Urothelium cell line (cell line): ENCODE data around the gene GRIP1.

ENCODE experiments used
- DNase-seq: peaks from one replicate; pipeline ENCODE4 v3.0.0; 2011; ENCODE audit warnings: low spot score, mixed read lengths
- FAIRE-seq: peaks from 2 replicates; lab custom pipeline; 2011; peaks lifted over from hg19 to GRCh38; lab: Jason Lieb, UNC

Gene GRIP1

DNA sequence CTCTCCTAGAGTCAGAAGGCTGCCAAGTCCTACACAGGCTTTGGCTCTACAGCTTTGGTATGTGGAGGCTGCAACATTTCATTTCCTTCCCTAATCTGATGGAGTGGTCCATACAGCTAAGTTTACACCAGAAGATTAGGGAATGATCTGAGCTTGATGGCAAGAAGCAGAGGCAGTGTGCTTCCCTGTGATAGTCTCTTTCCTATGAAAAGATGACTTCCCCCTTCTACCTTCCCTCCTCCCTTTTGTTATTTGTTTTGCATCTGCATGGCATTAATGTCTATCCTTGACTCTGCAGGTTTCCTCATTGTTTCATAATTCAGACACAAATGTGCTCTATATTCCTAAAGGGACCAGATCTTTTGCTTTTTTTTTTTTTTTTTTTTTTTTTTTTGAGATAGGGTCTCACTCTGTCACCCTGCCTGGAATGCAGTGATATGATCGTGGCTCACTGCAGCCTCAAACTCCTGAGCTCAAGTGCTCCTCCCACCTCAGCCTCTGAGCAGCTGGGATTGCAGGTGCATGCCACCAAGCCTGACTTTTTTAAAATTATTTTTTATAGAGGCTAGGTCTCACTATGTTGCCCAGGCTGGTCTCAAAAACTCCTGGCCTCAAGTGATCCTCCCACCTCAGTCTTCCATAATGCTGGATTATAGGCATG lies 76.3 kb downstream of the GRIP1 start:
- DNase-seq = no peak

DNA sequence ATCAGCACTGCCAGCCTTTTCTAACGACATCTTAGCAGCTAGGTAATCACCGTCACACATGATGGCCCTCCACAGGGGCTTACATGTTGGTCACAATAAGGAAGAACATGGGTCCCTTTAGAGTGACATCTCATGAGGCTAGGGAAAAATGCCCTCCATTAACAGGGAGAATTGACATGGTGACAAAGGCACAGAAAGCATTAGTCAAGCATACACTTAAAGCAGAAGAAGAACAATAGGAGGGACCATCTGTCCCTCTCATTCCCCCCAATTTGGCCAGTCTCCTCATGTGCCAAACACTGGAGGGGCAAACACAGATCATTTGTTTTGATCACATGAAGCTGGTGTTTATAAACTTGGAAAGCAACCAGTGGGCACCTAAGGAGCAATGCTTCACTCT lies 78.0 kb downstream of the GRIP1 start:
- DNase-seq = no peak
- no peak for FAIRE-seq

More for the DNA sequence above, 76.3 kb downstream of the GRIP1 start:
- FAIRE-seq = no peak

GRCh38 chr12:66599816-66600215 lies 79.1 kb downstream of the GRIP1 start:
- FAIRE-seq (no peak), DNase-seq (no peak)

- FAIRE-seq (no peak), DNase-seq (no peak)
Observed at GRCh38 chr12:66598608-66599007, 80.3 kb downstream of the GRIP1 start.

GRCh38 chr12:66598079-66598478 lies 80.8 kb downstream of the GRIP1 start:
- DNase-seq (no peak), FAIRE-seq (no peak)

DNA sequence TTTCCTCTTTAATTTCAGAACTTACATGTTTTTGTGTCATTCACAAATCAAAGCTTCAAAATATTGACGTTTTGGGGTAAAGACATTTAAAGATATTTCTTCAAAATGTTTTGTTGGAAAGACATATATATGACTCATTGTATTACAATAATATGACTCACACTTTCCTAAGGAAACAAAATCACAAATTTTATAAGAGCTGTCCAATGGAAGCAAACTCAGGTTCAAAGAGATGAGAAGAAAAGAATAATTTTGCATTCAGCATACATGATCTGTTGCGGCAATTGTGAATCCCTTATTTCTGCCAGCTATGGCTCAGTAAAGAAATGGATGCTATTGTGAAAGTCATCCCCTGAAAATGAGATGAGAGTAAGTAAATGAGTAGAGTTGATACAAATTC lies 82.7 kb downstream of the GRIP1 start:
- DNase-seq (no peak), FAIRE-seq (no peak)

GRCh38 chr12:66594688-66595087 lies 84.2 kb downstream of the GRIP1 start:
- FAIRE-seq (no peak), DNase-seq (no peak)

GRCh38 chr12:66590275-66590985 lies 88.4 kb downstream of the GRIP1 start:
- FAIRE-seq (no peak), DNase-seq (no peak)

DNA sequence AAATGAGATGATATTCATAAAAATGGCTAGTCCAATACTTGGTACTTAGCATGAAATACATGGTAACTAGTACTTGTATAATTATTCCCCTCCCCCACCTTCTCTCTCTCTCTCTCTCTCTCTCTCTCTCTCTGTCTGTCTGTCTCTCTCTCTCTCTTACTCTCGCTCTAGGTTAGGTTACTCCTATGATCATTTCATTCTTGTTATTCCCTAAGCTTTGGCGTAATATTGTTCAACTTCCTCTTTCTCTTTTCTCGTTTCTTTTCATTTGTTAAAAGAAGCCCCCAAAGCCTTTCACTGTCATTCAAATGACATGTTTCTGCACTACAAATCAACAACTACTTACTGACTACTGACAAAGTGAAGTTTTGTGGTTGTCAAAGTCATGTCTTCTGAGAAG lies 89.8 kb downstream of the GRIP1 start:
- FAIRE-seq (no peak), DNase-seq (no peak)

DNA sequence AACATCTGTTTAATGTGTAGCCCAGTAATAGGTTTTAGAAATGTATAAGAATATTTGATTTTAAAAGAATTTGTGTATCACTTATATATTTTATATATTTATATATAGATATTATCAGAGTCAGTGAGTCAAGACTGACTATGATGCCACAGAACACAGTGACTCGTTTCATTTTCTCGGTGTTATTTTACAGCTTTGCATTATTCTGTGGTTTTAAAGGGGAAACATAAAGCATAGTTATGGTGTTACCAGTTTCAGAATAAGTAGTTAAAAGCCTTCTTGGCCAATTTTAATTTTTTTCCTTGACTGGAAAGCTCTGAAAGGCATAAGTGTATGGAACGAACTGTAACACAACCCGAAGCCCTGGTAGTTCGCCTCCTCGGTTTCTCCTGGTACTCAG lies 91.0 kb downstream of the GRIP1 start:
- DNase-seq = no peak
- no peak for FAIRE-seq

DNA sequence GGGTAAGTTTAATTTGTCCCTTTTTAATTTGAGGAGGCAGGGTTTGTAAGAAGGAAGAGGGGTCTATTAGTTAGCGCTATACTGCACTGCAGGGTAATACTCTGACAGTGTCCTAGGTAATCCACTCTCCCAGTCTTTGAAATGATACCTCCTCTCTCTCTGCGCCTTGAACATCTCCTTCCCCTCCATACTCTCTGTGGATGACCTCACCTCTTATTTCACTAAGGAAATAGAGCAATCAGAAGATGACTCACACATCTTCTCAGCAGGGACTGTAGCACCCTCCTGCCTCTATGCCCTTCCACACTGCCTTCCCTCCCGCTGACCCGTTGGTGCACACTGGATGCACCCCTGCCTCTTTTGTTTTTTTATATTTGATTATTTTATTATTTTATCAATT lies 94.2 kb downstream of the GRIP1 start:
- FAIRE-seq (no peak), DNase-seq (peak; percentile 18)

- DNase-seq (no peak), FAIRE-seq (no peak)
Observed at GRCh38 chr12:66573605-66574004, 105.3 kb downstream of the GRIP1 start.

DNA sequence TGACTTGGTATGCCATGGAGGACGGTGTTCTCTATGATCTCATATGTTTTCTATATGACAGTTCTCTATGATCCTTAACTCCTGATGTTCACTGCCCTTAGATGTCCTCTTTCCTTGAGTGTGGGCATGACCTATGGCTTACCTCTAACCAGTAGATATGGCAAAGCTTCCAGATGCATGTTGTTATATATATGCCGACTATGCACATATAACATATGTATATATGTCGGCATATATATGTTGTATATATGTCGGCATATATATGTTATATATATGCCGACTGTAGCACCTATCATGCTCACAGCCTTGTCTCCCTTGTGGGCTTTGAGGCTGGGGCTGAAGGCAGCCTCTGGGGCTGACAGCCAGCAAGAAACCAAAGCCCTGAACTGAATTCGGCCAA lies 106.0 kb downstream of the GRIP1 start:
- FAIRE-seq (no peak), DNase-seq (no peak)

DNA sequence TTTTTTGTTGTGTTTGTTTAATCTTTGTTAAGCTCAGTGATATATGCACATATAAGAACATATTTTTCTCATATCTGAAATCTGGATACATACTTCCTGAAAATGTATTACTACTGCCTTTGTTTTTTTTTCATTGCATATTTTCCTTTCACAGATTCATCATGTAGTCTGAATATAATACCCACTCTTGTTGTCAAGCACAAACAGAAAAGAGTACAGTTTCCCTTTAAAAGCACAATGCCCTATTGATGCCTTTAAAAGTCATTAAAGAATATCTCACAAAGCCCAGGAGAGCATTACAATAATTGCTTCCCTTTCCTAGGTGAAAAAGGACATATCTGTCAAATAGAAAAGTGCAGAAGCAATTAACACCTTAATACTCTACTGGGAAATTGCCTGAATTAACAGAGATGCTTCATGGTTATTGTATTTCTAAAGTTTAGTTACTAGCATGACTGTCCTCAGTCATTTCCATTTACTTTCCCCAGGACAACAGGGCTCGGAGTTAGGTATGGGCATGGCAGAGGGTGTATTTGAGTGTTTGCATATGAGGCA lies 107.4 kb downstream of the GRIP1 start:
- DNase-seq = no peak
- no peak for FAIRE-seq

- no peak for DNase-seq
- FAIRE-seq = no peak
Observed at GRCh38 chr12:66563220-66563619, 115.7 kb downstream of the GRIP1 start.

GRCh38 chr12:66555113-66555512 lies 123.8 kb downstream of the GRIP1 start:
- FAIRE-seq = no peak
- no peak for DNase-seq

GRCh38 chr12:66552716-66553115 lies 126.2 kb downstream of the GRIP1 start:
- FAIRE-seq (no peak), DNase-seq (no peak)

DNA sequence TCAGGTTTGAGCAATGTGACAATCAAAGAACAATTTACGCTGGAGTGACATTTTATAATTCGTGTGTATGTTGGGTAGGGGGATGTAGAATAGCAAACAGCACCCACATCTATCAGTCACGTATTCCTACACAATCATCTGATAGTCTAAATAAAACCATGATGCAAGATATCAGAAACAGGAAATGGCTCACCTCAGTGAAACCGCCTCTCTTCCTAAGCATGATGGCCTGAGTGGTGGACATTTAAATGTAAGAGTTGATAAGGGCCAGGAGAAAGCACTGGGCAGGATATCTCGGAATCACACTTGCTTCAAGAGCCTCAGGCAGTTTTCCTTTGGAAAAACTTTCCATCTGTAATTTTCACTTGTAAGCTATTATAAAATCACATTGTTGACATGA lies 128.2 kb downstream of the GRIP1 start:
- no peak for DNase-seq
- no peak for FAIRE-seq

GRCh38 chr12:66549050-66549389 lies 129.9 kb downstream of the GRIP1 start:
- DNase-seq = no peak
- no peak for FAIRE-seq

- no peak for DNase-seq
- FAIRE-seq = no peak
Observed at GRCh38 chr12:66548338-66549049, 130.4 kb downstream of the GRIP1 start.

GRCh38 chr12:66541426-66541825 lies 137.4 kb downstream of the GRIP1 start:
- no peak for DNase-seq
- FAIRE-seq = no peak

- FAIRE-seq = no peak
Observed at GRCh38 chr12:66539431-66539830, 139.4 kb downstream of the GRIP1 start.

More at GRCh38 chr12:66539431-66539830, 139.4 kb downstream of the GRIP1 start:
- DNase-seq = no peak
